Activated naive CD4-positive, alpha-beta T cell treated with anti-CD3 and anti-CD28 coated beads for 36 hours (primary cell): ENCODE results near the gene DIPK1A. TPM values are rescaled to one million over a fixed set of nuclear protein-coding genes. Genes with fewer than 3 reads are reported as not detected.

Experiments
- CTCF ChIA-PET: fragments of 350-600 bp; sonication (Branson Sonifier 250); formaldehyde crosslinking; loops from one replicate; lab custom pipeline; 2021; ENCODE audit warnings: antibody characterized with exemption; lab: Charles Lee
- DNase-seq: peaks from one replicate; pipeline ENCODE4 v3.0.0-alpha.2; 2020
- H3K27ac Mint-ChIP-seq: one replicate; pipeline ENCODE4 v1.8.0; 2021; ENCODE audit warnings: mild to moderate bottlenecking, mixed read lengths
- H3K27me3 Mint-ChIP-seq: one replicate; pipeline ENCODE4 v1.8.0; 2021; ENCODE audit warnings: low read depth, mixed read lengths
- H3K36me3 Mint-ChIP-seq: one replicate; pipeline ENCODE4 v1.8.0; 2021; ENCODE audit warnings: low read depth, mixed read lengths
- H3K4me1 Mint-ChIP-seq: one replicate; pipeline ENCODE4 v1.8.0; 2021; ENCODE audit warnings: low read depth, mixed read lengths
- H3K4me3 Mint-ChIP-seq: one replicate; pipeline ENCODE4 v1.8.0; 2021; ENCODE audit warnings: mild to moderate bottlenecking, moderate library complexity, mixed read lengths
- H3K9me3 Mint-ChIP-seq: one replicate; pipeline ENCODE4 v1.8.0; 2021; ENCODE audit warnings: mixed read lengths
- intact Hi-C: fragments of 100-400 bp; cut with micrococcal nuclease; formaldehyde crosslinking; loops from one replicate; pipeline ENCODE4 v1.15.1; 2023
- total RNA-seq, 2 experiments: library from RNA; stranded (reverse); gene quantifications; one replicate each; pipeline ENCODE4 v1.2.3, GENCODE V29; 2021

DIPK1A gene
- total RNA-seq, 2 experiments from 2014 or later, result 4.5 to 5.0 TPM

- Mint-ChIP-seq H3K27me3 (no peaks in the 10 kb centered on the region), H3K27ac (no peak overlapping the region), H3K36me3 (no peaks in the 10 kb centered on the region), H3K4me3 (no peak overlapping the region), H3K4me1 (peaks cover 57% of the 10 kb centered on the region), H3K9me3 (no peaks in the 10 kb centered on the region)
- intact Hi-C loops, result loop anchor here (10.0 kb wide), 1 partner anchor 1850 kb away; no protein-coding TSS in a partner anchor
- DNase-seq, result no peak
- CTCF ChIA-PET, result interaction anchor here (0.9 to 1.2 kb wide), 4 partner anchors 15 to 86 kb away, joined by 3 to 5 read pairs (median 4); no protein-coding TSS in a partner anchor
These were observed 16.1 kb downstream of the DIPK1A start for GRCh38 chr1:92944901-92945747.

- Mint-ChIP-seq H3K9me3 (no peaks in the 10 kb centered on the region), H3K27ac (no peak overlapping the region), H3K4me3 (no peak overlapping the region), H3K4me1 (peaks cover 60% of the 10 kb centered on the region), H3K27me3 (no peaks in the 10 kb centered on the region), H3K36me3 (no peaks in the 10 kb centered on the region)
- DNase-seq, result no peak
- CTCF ChIA-PET, result interaction anchor here (0.8 to 1.2 kb wide), 4 partner anchors 16 to 78 kb away, joined by 3 to 6 read pairs (median 5); no protein-coding TSS in a partner anchor
- intact Hi-C loops, result loop anchor here (10.0 kb wide), 1 partner anchor 1851 kb away; no protein-coding TSS in a partner anchor
These were observed 17.8 kb downstream of the DIPK1A start for GRCh38 chr1:92943502-92943847.

- Mint-ChIP-seq H3K36me3 (no peaks in the 10 kb centered on the region), H3K27ac (no peak overlapping the region), H3K9me3 (no peaks in the 10 kb centered on the region), H3K4me1 (peaks cover 60% of the 10 kb centered on the region), H3K4me3 (no peak overlapping the region), H3K27me3 (no peaks in the 10 kb centered on the region)
- CTCF ChIA-PET, result interaction anchor here (0.7 kb wide), 1 partner anchor 9 kb away, joined by 5 read pairs; no protein-coding TSS in a partner anchor
- intact Hi-C loops, result loop anchor here (10.0 kb wide), 1 partner anchor 1854 kb away; no protein-coding TSS in a partner anchor
- DNase-seq, result no peak
These were observed 20.7 kb downstream of the DIPK1A start for GRCh38 chr1:92940541-92940940.

- no peaks in the 10 kb centered on the region for H3K27me3 Mint-ChIP-seq
- intact Hi-C loops, result no loop called here
- no peaks in the 10 kb centered on the region for H3K36me3 Mint-ChIP-seq
- H3K27ac Mint-ChIP-seq, result no peak overlapping the region
- no peak overlapping the region for H3K4me3 Mint-ChIP-seq
- peaks cover 51% of the 10 kb centered on the region for H3K4me1 Mint-ChIP-seq
- CTCF ChIA-PET, result interaction anchor here (2.2 kb wide), 1 partner anchor 22 kb away, joined by 4 read pairs; no protein-coding TSS in a partner anchor
- H3K9me3 Mint-ChIP-seq, result no peaks in the 10 kb centered on the region
- no peak for DNase-seq
These were observed 23.5 kb downstream of the DIPK1A start for GRCh38 chr1:92937731-92938130.

GRCh38 chr1:92936865-92937264, 24.4 kb downstream of the DIPK1A start:
- CTCF ChIA-PET, result interaction anchor here (1.0 to 2.2 kb wide), 3 partner anchors 13 to 57 kb away, joined by 3 to 10 read pairs (median 6); partner anchors contain the start of gene DIPK1A
- Mint-ChIP-seq H3K36me3 (peaks cover under 1% of the 10 kb centered on the region), H3K4me3 (no peak overlapping the region), H3K9me3 (no peaks in the 10 kb centered on the region), H3K27ac (no peak overlapping the region), H3K27me3 (no peaks in the 10 kb centered on the region), H3K4me1 (peaks cover 52% of the 10 kb centered on the region)
- intact Hi-C loops, result no loop called here
- no peak for DNase-seq

GRCh38 chr1:92934395-92935378, 26.6 kb downstream of the DIPK1A start:
- Mint-ChIP-seq H3K4me1 (peaks cover 45% of the 10 kb centered on the region), H3K9me3 (no peaks in the 10 kb centered on the region), H3K4me3 (no peak overlapping the region), H3K27me3 (no peaks in the 10 kb centered on the region), H3K27ac (no peak overlapping the region), H3K36me3 (peaks cover 3% of the 10 kb centered on the region)
- CTCF ChIA-PET, result interaction anchor here (1.3 to 1.6 kb wide), 2 partner anchors 26 to 34 kb away, joined by 3 to 4 read pairs; partner anchors contain the start of gene DIPK1A
- intact Hi-C loops, result no loop called here
- no peak for DNase-seq

GRCh38 chr1:92933459-92933858, 27.8 kb downstream of the DIPK1A start:
- Mint-ChIP-seq H3K4me1 (peaks cover 53% of the 10 kb centered on the region), H3K4me3 (no peak overlapping the region), H3K9me3 (no peaks in the 10 kb centered on the region), H3K27me3 (no peaks in the 10 kb centered on the region), H3K36me3 (peaks cover 6% of the 10 kb centered on the region), H3K27ac (no peak overlapping the region)
- intact Hi-C loops, result no loop called here
- DNase-seq, result no peak
- CTCF ChIA-PET, result no interaction called here

- Mint-ChIP-seq H3K4me3 (no peak overlapping the region), H3K9me3 (no peaks in the 10 kb centered on the region), H3K36me3 (peaks cover 6% of the 10 kb centered on the region), H3K27ac (no peak overlapping the region), H3K4me1 (peaks cover 46% of the 10 kb centered on the region), H3K27me3 (no peaks in the 10 kb centered on the region)
- no peak for DNase-seq
- intact Hi-C loops, result no loop called here
- CTCF ChIA-PET, result interaction anchor here (0.6 kb wide), 1 partner anchor 43 kb away, joined by 6 read pairs; no protein-coding TSS in a partner anchor
These were observed 29.6 kb downstream of the DIPK1A start for GRCh38 chr1:92931691-92932090.

- H3K9me3 Mint-ChIP-seq, result no peaks in the 10 kb centered on the region
- peaks cover 35% of the 10 kb centered on the region for H3K4me1 Mint-ChIP-seq
- intact Hi-C loops, result no loop called here
- H3K27ac Mint-ChIP-seq, result no peak overlapping the region
- H3K27me3 Mint-ChIP-seq, result no peaks in the 10 kb centered on the region
- H3K36me3 Mint-ChIP-seq, result peaks cover 6% of the 10 kb centered on the region
- DNase-seq, result no peak
- CTCF ChIA-PET, result interaction anchor here (0.6 to 1.1 kb wide), 2 partner anchors 8 to 58 kb away, joined by 3 to 5 read pairs; no protein-coding TSS in a partner anchor
- no peak overlapping the region for H3K4me3 Mint-ChIP-seq
These were observed 31.8 kb downstream of the DIPK1A start for GRCh38 chr1:92929461-92929860.

- no peak for DNase-seq
- Mint-ChIP-seq H3K9me3 (no peaks in the 10 kb centered on the region), H3K4me3 (no peak overlapping the region), H3K4me1 (peaks cover 26% of the 10 kb centered on the region), H3K36me3 (peaks cover 6% of the 10 kb centered on the region), H3K27ac (no peak overlapping the region), H3K27me3 (no peaks in the 10 kb centered on the region)
- intact Hi-C loops, result no loop called here
- CTCF ChIA-PET, result no interaction called here
These were observed 33.4 kb downstream of the DIPK1A start for GRCh38 chr1:92927870-92928269.

- H3K4me1 Mint-ChIP-seq, result peaks cover 21% of the 10 kb centered on the region
- H3K36me3 Mint-ChIP-seq, result peaks cover 6% of the 10 kb centered on the region
- intact Hi-C loops, result no loop called here
- H3K27me3 Mint-ChIP-seq, result no peaks in the 10 kb centered on the region
- no peak for DNase-seq
- no peak overlapping the region for H3K27ac Mint-ChIP-seq
- no peak overlapping the region for H3K4me3 Mint-ChIP-seq
- H3K9me3 Mint-ChIP-seq, result no peaks in the 10 kb centered on the region
- CTCF ChIA-PET, result interaction anchor here (1.0 to 1.2 kb wide), 3 partner anchors 14 to 94 kb away, joined by 3 to 4 read pairs (median 3); no protein-coding TSS in a partner anchor
These were observed 34.4 kb downstream of the DIPK1A start for GRCh38 chr1:92926873-92927272.
